ENCODE results near the gene MARCHF10. TPM values are rescaled to one million over a fixed set of nuclear protein-coding genes. Genes with fewer than 3 reads are reported as not detected.

The MARCHF10 gene
- total RNA-seq, 1 donor from 2014 or later: 0.51 TPM

- Mint-ChIP-seq H3K4me1 (peaks cover 14% of the 10 kb centered on the region), H3K9me3 (peaks cover 7% of the 10 kb centered on the region), H3K27ac (no peak overlapping the region), H3K4me3 (no peak overlapping the region), H3K36me3 (no peaks in the 10 kb centered on the region), H3K27me3 (ENCODE audit: insufficient read depth, low read depth) (no peaks in the 10 kb centered on the region)
- Histone ChIP-seq H2AFZ (replicated peaks) (no peak overlapping the region), H3K4me1 (peaks cover 9% of the 10 kb centered on the region), H3F3A (ENCODE audit: low read depth) (no peaks in the 10 kb centered on the region), H3K4me2 (no peak overlapping the region), H3K27me3 (no peaks in the 10 kb centered on the region), H3K9ac (no peak overlapping the region), H3K9me3 (ENCODE audit: low read depth) (no peaks in the 10 kb centered on the region), H4K20me1 (ENCODE audit: low read depth) (no peaks in the 10 kb centered on the region), H3K4me3 (no peak overlapping the region), H3K27ac (no peak overlapping the region), H3K79me2 (ENCODE audit: low read depth) (no peaks in the 10 kb centered on the region), H3K36me3 (no peaks in the 10 kb centered on the region)
- no peak for TF ChIP-seq EZH2 (IDR thresholded peaks at IDR 0.05)
- no peak for TF ChIP-seq CTCF (IDR thresholded peaks at IDR 0.05)
- no peak for TF ChIP-seq EZH2phosphoT487 (IDR thresholded peaks at IDR 0.05)
- DNase-seq (ENCODE audit: low spot score): no peak
These were observed 92.2 kb downstream of the MARCHF10 start for GRCh38 chr17:62715882-62716390.

- H3K4me3 Mint-ChIP-seq: no peak overlapping the region
- TF ChIP-seq EZH2 (IDR thresholded peaks at IDR 0.05): no peak
- TF ChIP-seq EZH2phosphoT487 (IDR thresholded peaks at IDR 0.05): no peak
- TF ChIP-seq CTCF (IDR thresholded peaks at IDR 0.05): no peak
- H3K4me3 ChIP-seq: no peak overlapping the region
- H4K20me1 ChIP-seq (ENCODE audit: low read depth): no peaks in the 10 kb centered on the region
- H3K4me1 ChIP-seq: peaks cover 9% of the 10 kb centered on the region
- H3K36me3 ChIP-seq: no peaks in the 10 kb centered on the region
- no peaks in the 10 kb centered on the region for H3K79me2 ChIP-seq (ENCODE audit: low read depth)
- H3K4me2 ChIP-seq: no peak overlapping the region
- no peaks in the 10 kb centered on the region for H3F3A ChIP-seq (ENCODE audit: low read depth)
- H3K27ac Mint-ChIP-seq: no peak overlapping the region
- H3K27me3 ChIP-seq: no peaks in the 10 kb centered on the region
- no peaks in the 10 kb centered on the region for H3K36me3 Mint-ChIP-seq
- DNase-seq (ENCODE audit: low spot score): no peak
- H3K27ac ChIP-seq: no peak overlapping the region
- H3K9me3 ChIP-seq (ENCODE audit: low read depth): no peaks in the 10 kb centered on the region
- H3K9ac ChIP-seq: no peak overlapping the region
- H3K27me3 Mint-ChIP-seq (ENCODE audit: insufficient read depth, low read depth): peaks cover 3% of the 10 kb centered on the region
- peaks cover 10% of the 10 kb centered on the region for H3K9me3 Mint-ChIP-seq
- peak overlapping the region; percentile 69 for H2AFZ ChIP-seq (replicated peaks)
- H3K4me1 Mint-ChIP-seq: peaks cover 14% of the 10 kb centered on the region
These were observed 93.9 kb downstream of the MARCHF10 start for GRCh38 chr17:62714016-62714777.

GRCh38 chr17:62713086-62713881 lies 94.8 kb downstream of the MARCHF10 start:
- peaks cover 9% of the 10 kb centered on the region for H3K4me1 ChIP-seq
- H3K9me3 Mint-ChIP-seq: peaks cover 16% of the 10 kb centered on the region
- no peaks in the 10 kb centered on the region for H3K27me3 ChIP-seq
- no peaks in the 10 kb centered on the region for H3K36me3 ChIP-seq
- peaks cover 3% of the 10 kb centered on the region for H3K27me3 Mint-ChIP-seq (ENCODE audit: insufficient read depth, low read depth)
- peaks cover 14% of the 10 kb centered on the region for H3K4me1 Mint-ChIP-seq
- no peak overlapping the region for H3K27ac Mint-ChIP-seq
- no peak overlapping the region for H3K4me2 ChIP-seq
- H3K36me3 Mint-ChIP-seq: no peaks in the 10 kb centered on the region
- TF ChIP-seq CTCF (IDR thresholded peaks at IDR 0.05) (no peak), EZH2phosphoT487 (IDR thresholded peaks at IDR 0.05) (no peak)
- no peak overlapping the region for H3K9ac ChIP-seq
- no peak overlapping the region for H3K27ac ChIP-seq
- no peak overlapping the region for H3K4me3 ChIP-seq
- no peak overlapping the region for H3K4me3 Mint-ChIP-seq
- H3F3A ChIP-seq (ENCODE audit: low read depth): no peaks in the 10 kb centered on the region
- H2AFZ ChIP-seq (replicated peaks): peak overlapping the region; percentile 69
- H4K20me1 ChIP-seq (ENCODE audit: low read depth): no peaks in the 10 kb centered on the region
- no peaks in the 10 kb centered on the region for H3K9me3 ChIP-seq (ENCODE audit: low read depth)
- peak; percentile 58 for DNase-seq (ENCODE audit: low spot score)
- no peaks in the 10 kb centered on the region for H3K79me2 ChIP-seq (ENCODE audit: low read depth)

All from neural progenitor cell (in vitro differentiated cells).